HG03432 (cell line): ENCODE data around the gene G6PC1.
"Not testable (repeated sequence)": the region's sequence is repeated elsewhere in the genome, so short reads cannot be mapped to it uniquely, and the experiment has no call there.

Source experiments
- ATAC-seq: cut with Tn5 transposase; IDR thresholded peaks from one replicate; pipeline ENCODE4 v1.9.1; 2021; ENCODE audit warnings: mild to moderate bottlenecking, moderate library complexity; ENCODE audit not compliant: unreplicated experiment

Gene G6PC1

DNA sequence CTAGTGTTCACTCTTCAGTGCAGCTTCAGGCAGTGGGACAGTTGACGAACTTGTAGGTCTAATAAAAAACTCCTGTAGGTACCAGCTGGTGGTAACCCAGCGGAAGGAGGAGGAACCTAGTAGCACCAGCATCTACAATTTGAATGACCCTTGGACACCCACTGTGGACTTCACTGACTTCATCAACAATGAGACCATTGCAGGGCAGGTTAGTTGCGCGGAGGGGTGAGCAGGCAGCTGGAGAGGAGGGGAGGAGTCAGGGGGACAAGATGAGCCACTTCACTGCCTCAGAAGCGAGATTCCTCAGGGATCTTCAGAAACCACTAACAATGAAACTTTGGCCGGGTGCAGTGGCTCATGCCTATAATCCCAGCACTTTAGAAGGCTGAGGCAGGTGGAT is 27.3 kb upstream of the G6PC1 start:
- ATAC-seq, result no peak

- ATAC-seq, result not testable (repeated sequence)
Measured at GRCh38 chr17:42873932-42874695, 26.5 kb upstream of the G6PC1 start.

- ATAC-seq, result no peak
Measured at GRCh38 chr17:42877037-42877436, 23.6 kb upstream of the G6PC1 start.

GRCh38 chr17:42878123-42878880 is 22.3 kb upstream of the G6PC1 start:
- no peak for ATAC-seq

- ATAC-seq, result no peak
Measured at GRCh38 chr17:42878924-42879595, 21.5 kb upstream of the G6PC1 start.

GRCh38 chr17:42879596-42879985 is 21.0 kb upstream of the G6PC1 start:
- no peak for ATAC-seq

GRCh38 chr17:42880776-42881310 is 19.8 kb upstream of the G6PC1 start:
- ATAC-seq, result no peak

DNA sequence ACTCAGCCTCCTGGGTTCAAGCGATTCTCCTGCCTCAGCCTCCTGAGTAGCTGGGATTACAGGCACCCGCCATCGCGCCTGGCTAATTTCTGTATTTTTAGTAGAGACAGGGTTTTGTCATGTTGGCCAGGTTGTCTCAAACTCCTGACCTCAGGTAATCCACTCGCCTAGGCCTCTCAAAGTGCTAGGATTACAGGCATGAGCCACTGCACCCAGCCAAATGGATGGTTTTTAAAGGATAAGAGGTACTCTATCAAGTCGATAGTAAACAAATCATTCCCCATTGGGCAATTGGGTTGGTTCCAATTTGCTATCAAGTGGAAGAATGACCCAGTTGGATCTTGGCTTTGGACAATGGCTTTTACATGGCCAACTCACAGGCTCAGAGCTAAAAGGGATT is 18.9 kb upstream of the G6PC1 start:
- ATAC-seq, result not testable (repeated sequence)

DNA sequence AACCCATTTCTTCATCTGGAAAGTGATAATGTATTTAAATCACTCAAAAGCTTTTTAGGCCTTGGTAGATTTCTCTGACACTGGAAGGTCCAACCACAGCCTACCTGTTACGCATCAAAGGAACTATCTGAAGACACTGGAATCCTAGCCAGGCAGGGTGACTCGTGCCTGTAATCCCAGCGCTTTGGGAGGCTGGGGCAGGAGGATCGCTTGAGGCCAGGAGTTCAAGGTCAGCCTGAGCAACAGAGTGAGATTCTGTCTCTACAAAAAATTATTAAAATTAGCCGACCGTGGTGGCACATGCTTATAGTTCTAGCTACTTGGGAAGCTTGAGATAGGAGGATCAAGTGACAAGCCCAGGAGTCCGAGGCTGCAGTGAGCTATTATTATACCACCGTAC is 18.4 kb upstream of the G6PC1 start:
- ATAC-seq, result no peak

DNA sequence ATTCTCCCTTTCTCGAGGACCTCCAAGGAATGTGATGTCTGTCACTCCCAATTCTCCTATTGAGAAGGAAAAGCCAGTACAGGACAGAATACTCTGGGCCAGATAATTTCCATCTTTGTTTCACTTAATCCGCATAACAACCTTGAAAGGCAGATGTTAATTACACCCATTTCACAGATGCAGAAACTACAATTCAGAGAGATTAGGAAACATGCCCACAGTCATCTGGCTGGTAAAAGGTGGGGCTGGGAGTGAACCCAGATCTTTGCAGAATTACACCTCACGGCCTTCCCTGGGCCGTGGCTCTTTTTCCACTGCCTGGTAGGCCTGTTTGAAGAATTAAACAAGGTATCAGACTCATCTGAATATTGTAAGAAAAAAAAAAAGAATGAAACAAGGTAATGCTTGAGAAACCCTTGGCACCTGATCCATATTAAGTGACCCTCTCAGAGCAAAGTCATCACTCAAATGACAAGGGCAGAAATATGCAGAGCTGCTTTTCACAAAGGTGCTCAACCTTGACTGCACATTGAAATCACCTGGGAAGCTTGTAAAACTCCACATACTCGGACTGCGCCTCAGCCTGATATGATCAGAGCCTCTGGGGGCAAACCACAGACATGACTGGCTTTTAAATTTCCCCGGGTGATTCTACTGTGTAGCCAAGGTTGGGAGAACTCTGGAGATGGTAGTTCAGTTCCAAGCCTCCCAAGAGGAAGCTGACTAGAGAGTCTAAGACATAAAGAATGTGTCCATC is 16.6 kb upstream of the G6PC1 start:
- ATAC-seq, result no peak

DNA sequence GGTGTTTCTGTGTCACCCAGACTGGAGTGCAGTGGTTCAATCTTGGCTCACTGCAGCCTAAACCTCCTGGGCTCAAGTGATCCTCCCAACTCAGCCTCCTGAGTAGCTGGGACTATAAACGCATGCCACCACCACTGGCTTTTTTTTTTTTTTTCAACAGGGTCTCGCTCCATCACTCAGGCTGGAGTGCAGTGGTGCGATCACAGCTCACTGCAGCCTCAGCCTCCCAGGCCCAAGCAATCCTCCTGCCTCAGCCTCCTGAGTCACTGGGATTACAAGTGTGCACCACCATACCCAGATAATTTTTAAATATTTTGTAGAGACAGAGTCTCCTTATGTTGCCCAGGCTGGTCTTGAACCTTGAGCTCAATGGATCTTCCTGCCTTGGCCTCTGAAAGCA is 14.8 kb upstream of the G6PC1 start:
- not testable (repeated sequence) for ATAC-seq

- no peak for ATAC-seq
Measured at GRCh38 chr17:42886283-42887176, 14.1 kb upstream of the G6PC1 start.

- no peak for ATAC-seq
Measured at GRCh38 chr17:42889809-42890208, 10.8 kb upstream of the G6PC1 start.

GRCh38 chr17:42891539-42892152 is 9.0 kb upstream of the G6PC1 start:
- ATAC-seq, result no peak

GRCh38 chr17:42893359-42893758 is 7.2 kb upstream of the G6PC1 start:
- ATAC-seq, result no peak

- ATAC-seq, result no peak
Measured at GRCh38 chr17:42894283-42895184, 6.1 kb upstream of the G6PC1 start.

DNA sequence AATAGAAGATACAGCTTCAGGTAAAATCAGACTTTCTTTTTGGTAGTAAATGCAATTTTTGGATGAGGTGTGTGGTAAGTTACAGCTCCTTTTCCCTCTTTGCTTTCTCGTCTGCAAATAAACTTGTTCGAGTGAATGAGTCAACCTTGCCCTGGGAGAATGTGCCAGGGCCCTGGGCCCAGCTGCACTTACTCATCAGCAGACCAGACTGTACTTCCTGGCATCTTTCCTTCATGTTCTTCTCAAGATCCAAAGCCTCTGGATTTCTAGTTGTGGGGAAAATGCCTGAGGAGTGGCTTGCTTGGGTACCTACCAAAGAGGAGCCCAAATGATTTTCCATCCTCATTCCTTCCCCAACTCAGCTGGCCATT is 5.4 kb upstream of the G6PC1 start:
- ATAC-seq, result no peak

- ATAC-seq, result no peak
Measured at GRCh38 chr17:42898147-42898811, 2.3 kb upstream of the G6PC1 start.
